Tibial nerve (tissue), 4 donors: ENCODE data around the gene LRPPRC. TPM values are rescaled to one million over a fixed set of nuclear protein-coding genes. Genes with fewer than 3 reads are reported as not detected.

ENCODE experiments used
- DNase-seq, 2 donors: peaks; one replicate each; pipeline ENCODE4 v3.0.0-alpha.2; 2019; ENCODE audit warnings: low spot score in 2 of 2
- H3K27ac ChIP-seq, 4 donors: fragments of 200-600 bp; sonication (generic) in 3 of 4; one replicate each; pipeline ENCODE4 v1.5.1; 2017 to 2019; ENCODE audit warnings: mild to moderate bottlenecking in 1 of 4
- H3K27me3 ChIP-seq, 2 donors: fragments of 200-600 bp; sonication (generic) in 1 of 2; one replicate each; pipeline versions ENCODE4 v1.5.1 to v1.6.0; 2017 to 2019
- H3K36me3 ChIP-seq, 3 donors: fragments of 200-600 bp; sonication (generic); one replicate each; pipeline ENCODE4 v1.5.1; 2018 to 2019
- H3K4me1 ChIP-seq, 4 donors: fragments of 200-600 bp; sonication (generic) in 3 of 4; one replicate each; pipeline ENCODE4 v1.5.1; 2017 to 2019
- H3K4me3 ChIP-seq, 4 donors: fragments of 200-600 bp; sonication (generic) in 3 of 4; one replicate each; pipeline ENCODE4 v1.5.1; 2017 to 2019; ENCODE audit warnings: mild to moderate bottlenecking in 1 of 4, moderate library complexity in 1 of 4
- H3K9me3 ChIP-seq, 4 donors: fragments of 200-600 bp; sonication (generic) in 3 of 4; one replicate each; pipeline ENCODE4 v1.5.1; 2017 to 2019
- EP300 ChIP-seq, 2 donors: sonication (generic); formaldehyde crosslinking; IDR thresholded peaks; one replicate each; pipeline ENCODE4 v1.6.1; 2017; ENCODE audit warnings: antibody characterized with exemption in 2 of 2, mild to moderate bottlenecking in 1 of 2
- POLR2A ChIP-seq, 2 donors: fragments of 450-650 bp; IDR thresholded peaks; one replicate each; pipeline ENCODE4 v1.6.1; 2017; ENCODE audit warnings: antibody characterized with exemption in 2 of 2, mild to moderate bottlenecking in 2 of 2, moderate library complexity in 2 of 2
- WGBS, 2 donors: methylation state at CpG; one replicate each; pipeline ENCODE4 v1.1.5; 2018; 5-methylcytosine and 5-hydroxymethylcytosine counted together
- total RNA-seq, 4 donors: library from RNA; depleted of rRNA; stranded (reverse); fragments of >200 nt; gene quantifications; one replicate each; pipeline ENCODE4 v1.1.0, GENCODE V29; 2016
- TF ChIP-seq, protein P1 (sequence below), 5 experiments: fragments of 200-600 bp in 3 of 5; fragments of 450-650 bp in 2 of 5; sonication (generic) in 3 of 5; IDR thresholded peaks; one replicate each; pipeline ENCODE4 v1.5.1; 2016 to 2019; ENCODE audit warnings: antibody characterized with exemption in 5 of 5, mild to moderate bottlenecking in 3 of 5, moderate library complexity in 2 of 5

Gene LRPPRC
- total RNA-seq, 4 donors from 2014 or later: 42.2 to 53.4 (median 49.7) TPM

DNA sequence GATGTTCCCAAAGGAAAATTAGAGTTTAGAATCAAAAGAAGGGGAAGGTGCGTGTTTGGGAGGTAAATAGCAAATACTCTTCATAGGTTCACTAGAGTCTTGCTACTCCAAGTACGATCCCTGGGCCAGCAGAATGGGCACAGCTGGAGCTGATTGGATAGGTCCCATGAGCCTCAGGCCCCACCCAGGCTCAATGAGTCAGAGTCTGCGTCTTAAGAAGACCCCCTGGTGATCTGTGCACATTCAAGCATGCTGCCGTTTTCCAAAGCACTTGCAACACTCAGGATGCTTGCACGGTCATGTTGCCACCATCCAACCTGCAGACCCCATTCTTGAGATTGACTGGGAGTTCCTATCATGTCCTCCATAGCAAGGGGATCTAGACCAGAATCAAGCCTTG is 116.5 kb downstream of the LRPPRC start:
- DNase-seq: no peak
- Histone ChIP-seq H3K27ac (no peak overlapping the region), H3K4me3 (no peak overlapping the region), H3K27me3 (no peaks in the 10 kb centered on the region), H3K9me3 (no peaks in the 10 kb centered on the region), H3K36me3 (no peaks in the 10 kb centered on the region), H3K4me1 (no peaks in the 10 kb centered on the region)
- TF ChIP-seq POLR2A (IDR thresholded peaks at IDR 0.05): no peak
- 65 to 70% methylated on average over 5 of the region's 5 CpGs for WGBS, 2 donors

DNA sequence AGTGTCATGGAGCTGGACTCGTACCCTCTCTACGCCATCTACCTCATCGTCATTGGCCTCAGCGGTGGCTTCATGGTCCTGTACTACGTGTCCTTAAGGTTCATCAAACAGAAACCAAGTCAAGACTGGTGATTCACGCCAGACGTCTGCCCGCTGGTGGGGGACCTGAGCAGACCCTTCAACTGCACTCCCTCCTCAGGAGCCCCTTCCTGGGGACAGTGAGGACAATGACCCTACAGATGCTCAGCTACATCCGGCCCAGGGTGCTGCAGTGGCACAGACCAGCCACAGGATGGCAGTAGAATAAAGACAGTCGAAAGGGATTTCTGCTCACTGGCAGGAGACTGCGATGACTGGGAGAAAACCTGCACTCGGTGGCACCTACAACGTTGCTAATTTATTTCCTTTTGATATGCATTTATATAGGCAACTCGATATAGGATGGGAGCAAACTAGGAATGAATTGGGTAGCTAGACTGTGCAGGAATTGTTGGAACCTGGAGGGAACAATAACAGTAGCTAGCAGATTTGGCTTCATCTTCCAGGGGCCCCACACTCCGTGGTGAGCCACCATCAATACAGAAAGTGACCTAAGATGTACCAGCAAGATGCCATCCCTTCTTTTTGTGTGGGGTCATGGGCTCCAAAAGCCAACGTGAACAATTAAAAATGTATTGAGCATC is 117.9 kb downstream of the LRPPRC start:
- Histone ChIP-seq H3K9me3 (no peaks in the 10 kb centered on the region), H3K27ac (no peak overlapping the region), H3K36me3 (no peaks in the 10 kb centered on the region), H3K4me3 (no peak overlapping the region), H3K27me3 (no peaks in the 10 kb centered on the region), H3K4me1 (no peaks in the 10 kb centered on the region)
- DNase-seq: peak in 1 of 2 donors; percentile 60
- TF ChIP-seq, protein P1, sequence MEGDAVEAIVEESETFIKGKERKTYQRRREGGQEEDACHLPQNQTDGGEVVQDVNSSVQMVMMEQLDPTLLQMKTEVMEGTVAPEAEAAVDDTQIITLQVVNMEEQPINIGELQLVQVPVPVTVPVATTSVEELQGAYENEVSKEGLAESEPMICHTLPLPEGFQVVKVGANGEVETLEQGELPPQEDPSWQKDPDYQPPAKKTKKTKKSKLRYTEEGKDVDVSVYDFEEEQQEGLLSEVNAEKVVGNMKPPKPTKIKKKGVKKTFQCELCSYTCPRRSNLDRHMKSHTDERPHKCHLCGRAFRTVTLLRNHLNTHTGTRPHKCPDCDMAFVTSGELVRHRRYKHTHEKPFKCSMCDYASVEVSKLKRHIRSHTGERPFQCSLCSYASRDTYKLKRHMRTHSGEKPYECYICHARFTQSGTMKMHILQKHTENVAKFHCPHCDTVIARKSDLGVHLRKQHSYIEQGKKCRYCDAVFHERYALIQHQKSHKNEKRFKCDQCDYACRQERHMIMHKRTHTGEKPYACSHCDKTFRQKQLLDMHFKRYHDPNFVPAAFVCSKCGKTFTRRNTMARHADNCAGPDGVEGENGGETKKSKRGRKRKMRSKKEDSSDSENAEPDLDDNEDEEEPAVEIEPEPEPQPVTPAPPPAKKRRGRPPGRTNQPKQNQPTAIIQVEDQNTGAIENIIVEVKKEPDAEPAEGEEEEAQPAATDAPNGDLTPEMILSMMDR (IDR thresholded peaks at IDR 0.05): peak; percentile 65 to 91 (median 86)
- no peak for TF ChIP-seq EP300 (IDR thresholded peaks at IDR 0.05)
- no peak for TF ChIP-seq POLR2A (IDR thresholded peaks at IDR 0.05)
- WGBS, 2 donors: 32 to 36% methylated on average over 16 of the region's 16 CpGs

DNA sequence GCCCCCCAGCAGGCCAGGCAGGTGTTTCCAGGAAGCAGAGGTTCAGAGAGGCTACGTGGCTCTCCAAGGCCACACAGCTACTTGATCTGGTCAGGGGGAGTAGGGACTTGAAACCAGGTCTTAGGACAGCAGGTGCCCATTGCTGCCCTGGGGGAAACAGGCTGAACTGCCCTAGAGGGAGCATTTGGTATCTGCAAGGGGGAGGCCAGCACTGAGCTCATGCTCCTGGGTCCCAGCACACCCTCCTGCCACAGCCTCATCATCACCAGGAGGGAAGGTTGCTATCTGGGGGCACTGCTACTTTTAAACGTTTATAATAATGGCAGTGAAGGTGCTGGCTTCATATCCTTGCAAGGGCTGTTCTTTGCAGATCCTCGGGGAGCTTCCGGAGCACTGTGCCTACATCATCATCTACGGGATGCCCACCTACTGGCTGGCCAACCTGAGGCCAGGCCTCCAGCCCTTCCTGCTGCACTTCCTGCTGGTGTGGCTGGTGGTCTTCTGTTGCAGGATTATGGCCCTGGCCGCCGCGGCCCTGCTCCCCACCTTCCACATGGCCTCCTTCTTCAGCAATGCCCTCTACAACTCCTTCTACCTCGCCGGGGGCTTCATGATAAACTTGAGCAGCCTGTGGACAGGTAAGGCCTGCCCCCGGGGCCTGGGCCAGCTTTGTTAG is 120.9 kb downstream of the LRPPRC start:
- Histone ChIP-seq H3K36me3 (no peaks in the 10 kb centered on the region), H3K9me3 (no peaks in the 10 kb centered on the region), H3K4me3 (no peak overlapping the region), H3K27ac (no peak overlapping the region), H3K4me1 (no peaks in the 10 kb centered on the region), H3K27me3 (peaks cover 0 to 11% of the 10 kb centered on the region in 2 donors)
- 81 to 85% methylated on average over 10 to 11 of the region's 11 CpGs for WGBS, 2 donors
- no peak for DNase-seq
- TF ChIP-seq EP300 (IDR thresholded peaks at IDR 0.05): no peak
- TF ChIP-seq POLR2A (IDR thresholded peaks at IDR 0.05): no peak
- TF ChIP-seq, protein P1 (IDR thresholded peaks at IDR 0.05): no peak

DNA sequence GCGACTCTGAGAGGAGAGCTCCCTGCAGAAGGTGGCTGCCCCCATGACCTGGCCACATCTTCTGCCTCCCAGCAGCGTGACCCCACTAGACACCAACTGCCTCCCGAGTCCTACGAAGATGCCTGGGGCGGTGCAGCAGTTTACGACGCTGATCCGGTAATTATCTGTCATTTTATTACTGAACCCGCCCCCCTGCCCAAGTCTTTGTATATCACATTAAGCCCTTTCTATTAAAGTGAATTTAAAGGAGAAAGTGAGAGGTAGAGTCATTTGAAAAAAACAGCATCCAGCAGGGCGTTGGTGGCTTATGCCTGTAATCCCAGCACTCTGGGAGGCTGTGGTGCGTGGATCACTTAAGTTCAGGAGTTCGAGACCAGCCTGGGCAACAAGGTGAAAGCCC is 123.6 kb downstream of the LRPPRC start:
- Histone ChIP-seq H3K27ac (no peak overlapping the region), H3K27me3 (peaks cover 0 to 15% of the 10 kb centered on the region in 2 donors), H3K4me1 (no peaks in the 10 kb centered on the region), H3K36me3 (no peaks in the 10 kb centered on the region), H3K9me3 (no peaks in the 10 kb centered on the region), H3K4me3 (no peak overlapping the region)
- TF ChIP-seq POLR2A (IDR thresholded peaks at IDR 0.05) (no peak), EP300 (IDR thresholded peaks at IDR 0.05) (no peak)
- TF ChIP-seq, protein P1 (IDR thresholded peaks at IDR 0.05): no peak
- 49 to 58% methylated on average over 12 of the region's 12 CpGs for WGBS, 2 donors
- no peak for DNase-seq

DNA sequence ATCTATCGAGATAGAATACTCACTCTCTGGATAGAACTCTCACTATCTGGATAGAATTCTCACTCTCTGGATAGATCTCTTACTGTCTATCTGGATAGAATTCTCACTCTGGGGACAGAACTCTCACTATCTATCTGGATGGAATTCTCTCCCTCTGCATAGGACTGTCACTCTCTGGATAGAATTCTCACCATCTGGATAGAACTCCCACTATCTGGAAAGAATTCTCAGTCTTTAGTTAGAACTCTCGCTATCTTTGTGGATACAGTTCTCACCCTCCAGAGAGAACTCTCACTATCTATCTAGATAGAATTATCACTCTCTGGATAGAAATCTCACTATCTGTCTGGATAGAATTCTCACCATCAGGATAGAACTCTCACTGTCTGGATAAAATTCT is 140.5 kb downstream of the LRPPRC start:
- peaks cover 0 to 9% of the 10 kb centered on the region in 2 donors for H3K27me3 ChIP-seq
- no peaks in the 10 kb centered on the region for H3K9me3 ChIP-seq
- H3K4me3 ChIP-seq: no peak overlapping the region
- WGBS, 2 donors: 78 to 84% methylated on average over 2 of the region's 2 CpGs
- H3K4me1 ChIP-seq: no peaks in the 10 kb centered on the region
- no peaks in the 10 kb centered on the region for H3K36me3 ChIP-seq
- DNase-seq: no peak
- H3K27ac ChIP-seq: no peak overlapping the region
- TF ChIP-seq, protein P1 (IDR thresholded peaks at IDR 0.05): no peak
